GM06990 (cell line): Measurements from ENCODE around the gene KLHL29.

Source experiments
- DNase-seq: peaks from one replicate; pipeline ENCODE4 v3.0.0-alpha.2; 2011; ENCODE audit not compliant: insufficient read length; ENCODE audit errors: extremely low read depth
- H3K27me3 ChIP-seq: replicated peaks from 2 replicates; pipeline ENCODE4 v1.6.0; 2011; ENCODE audit warnings: low read length; ENCODE audit not compliant: control insufficient read depth, insufficient read depth
- H3K36me3 ChIP-seq: 2 replicates; pipeline ENCODE4 v1.5.1; 2011; ENCODE audit warnings: low read length; ENCODE audit not compliant: control insufficient read depth, insufficient read depth
- H3K4me3 ChIP-seq: replicated peaks from 2 replicates; pipeline ENCODE4 v1.5.1; 2011; ENCODE audit warnings: low read depth, mild to moderate bottlenecking, control low read depth, low read length
- TF ChIP-seq, protein P1 (sequence below): IDR thresholded peaks from 2 replicates; pipeline ENCODE4 v1.5.1; 2011; ENCODE audit warnings: low read length, control low read depth, mild to moderate bottlenecking, inconsistent platforms; ENCODE audit not compliant: insufficient read depth, poor library complexity, severe bottlenecking

Gene KLHL29

DNA sequence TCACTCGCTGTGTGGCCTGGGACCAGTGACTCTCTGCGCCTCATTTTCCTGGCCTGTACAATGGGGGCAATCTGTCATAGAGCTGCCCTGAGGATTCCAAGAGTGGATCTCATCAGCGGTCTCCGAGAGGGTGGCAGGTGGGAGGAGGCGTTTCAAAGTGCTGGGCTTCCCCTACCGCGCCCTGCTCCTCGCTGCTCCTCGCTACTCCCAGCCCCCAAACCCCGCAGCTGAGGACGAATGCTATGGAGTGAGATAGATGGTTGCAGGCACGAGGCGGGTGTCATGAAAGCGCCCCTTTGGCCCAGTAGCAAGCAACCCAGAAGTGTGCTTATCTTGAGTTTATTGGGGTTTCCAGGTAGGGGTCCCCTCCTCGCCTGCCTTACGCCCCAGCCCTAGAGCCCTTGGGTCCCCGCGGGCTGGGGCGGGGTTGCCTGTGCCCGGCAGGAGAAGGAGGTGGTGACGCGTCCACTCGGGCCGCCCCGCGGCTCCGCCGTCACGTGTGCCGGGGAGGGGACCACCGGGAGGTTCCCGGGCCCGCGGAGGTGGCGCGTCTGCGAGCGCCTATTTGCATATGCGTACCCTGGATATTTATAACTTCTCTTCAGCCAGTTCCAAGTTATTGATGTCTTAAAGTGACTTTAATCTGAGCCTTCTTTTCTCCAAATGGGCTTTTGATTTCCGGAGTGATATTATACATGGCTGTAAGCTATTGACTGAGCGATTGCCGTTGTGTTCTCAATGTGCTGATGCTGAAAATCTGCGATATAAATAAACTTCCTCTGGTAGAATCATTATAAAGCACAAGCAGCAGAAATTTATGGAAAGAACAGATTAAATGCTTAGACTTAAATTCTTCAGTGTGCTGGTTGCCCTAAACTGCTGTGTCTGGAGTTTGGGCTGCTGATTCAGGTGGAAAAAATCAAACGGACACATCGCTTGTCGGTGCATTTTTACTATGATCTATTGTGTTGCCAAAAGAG, 278.3 kb downstream of the KLHL29 start:
- TF ChIP-seq, protein P1, sequence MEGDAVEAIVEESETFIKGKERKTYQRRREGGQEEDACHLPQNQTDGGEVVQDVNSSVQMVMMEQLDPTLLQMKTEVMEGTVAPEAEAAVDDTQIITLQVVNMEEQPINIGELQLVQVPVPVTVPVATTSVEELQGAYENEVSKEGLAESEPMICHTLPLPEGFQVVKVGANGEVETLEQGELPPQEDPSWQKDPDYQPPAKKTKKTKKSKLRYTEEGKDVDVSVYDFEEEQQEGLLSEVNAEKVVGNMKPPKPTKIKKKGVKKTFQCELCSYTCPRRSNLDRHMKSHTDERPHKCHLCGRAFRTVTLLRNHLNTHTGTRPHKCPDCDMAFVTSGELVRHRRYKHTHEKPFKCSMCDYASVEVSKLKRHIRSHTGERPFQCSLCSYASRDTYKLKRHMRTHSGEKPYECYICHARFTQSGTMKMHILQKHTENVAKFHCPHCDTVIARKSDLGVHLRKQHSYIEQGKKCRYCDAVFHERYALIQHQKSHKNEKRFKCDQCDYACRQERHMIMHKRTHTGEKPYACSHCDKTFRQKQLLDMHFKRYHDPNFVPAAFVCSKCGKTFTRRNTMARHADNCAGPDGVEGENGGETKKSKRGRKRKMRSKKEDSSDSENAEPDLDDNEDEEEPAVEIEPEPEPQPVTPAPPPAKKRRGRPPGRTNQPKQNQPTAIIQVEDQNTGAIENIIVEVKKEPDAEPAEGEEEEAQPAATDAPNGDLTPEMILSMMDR: no peak
- no peaks in the 10 kb centered on the region for H3K27me3 ChIP-seq
- H3K4me3 ChIP-seq: no peak overlapping the region

DNA sequence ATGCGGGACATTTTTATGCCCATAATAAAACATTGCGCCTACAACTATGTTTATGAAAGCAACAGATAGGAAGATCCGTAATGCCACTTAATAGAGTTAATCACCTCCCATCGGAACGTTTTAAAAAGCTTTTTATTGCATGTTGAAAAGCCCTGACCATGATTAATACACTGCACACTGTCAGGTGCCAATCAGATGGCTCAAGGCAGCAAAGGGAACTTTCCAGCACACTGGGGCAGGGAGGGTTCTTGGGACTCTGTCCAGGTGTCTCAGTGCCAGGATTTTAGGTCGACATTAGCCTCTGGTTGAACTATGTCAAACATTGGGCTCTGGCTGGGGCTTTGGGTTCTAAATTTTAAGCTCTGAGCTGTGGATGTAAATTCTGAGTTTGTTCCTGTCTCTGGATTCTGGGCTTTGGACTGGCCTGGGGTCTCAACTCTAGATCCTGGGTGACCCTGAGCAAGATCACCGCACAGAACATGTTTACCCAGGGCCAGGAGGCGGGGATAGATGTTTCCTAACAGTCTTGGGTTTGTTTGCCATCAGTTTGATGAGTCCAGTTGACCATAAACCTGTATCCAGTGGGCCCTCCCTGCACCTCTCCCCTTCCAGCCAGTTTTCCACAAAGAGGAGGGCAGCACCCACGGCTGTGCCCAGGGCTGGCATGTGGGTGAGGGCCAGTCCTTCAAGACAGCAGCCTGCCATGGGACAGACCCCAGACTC, 279.2 kb downstream of the KLHL29 start:
- H3K4me3 ChIP-seq: no peak overlapping the region
- TF ChIP-seq, protein P1: no peak
- DNase-seq: no peak
- H3K27me3 ChIP-seq: no peaks in the 10 kb centered on the region
- no peaks in the 10 kb centered on the region for H3K36me3 ChIP-seq

More for the DNA sequence above, 278.3 kb downstream of the KLHL29 start:
- DNase-seq: no peak
- no peaks in the 10 kb centered on the region for H3K36me3 ChIP-seq

DNA sequence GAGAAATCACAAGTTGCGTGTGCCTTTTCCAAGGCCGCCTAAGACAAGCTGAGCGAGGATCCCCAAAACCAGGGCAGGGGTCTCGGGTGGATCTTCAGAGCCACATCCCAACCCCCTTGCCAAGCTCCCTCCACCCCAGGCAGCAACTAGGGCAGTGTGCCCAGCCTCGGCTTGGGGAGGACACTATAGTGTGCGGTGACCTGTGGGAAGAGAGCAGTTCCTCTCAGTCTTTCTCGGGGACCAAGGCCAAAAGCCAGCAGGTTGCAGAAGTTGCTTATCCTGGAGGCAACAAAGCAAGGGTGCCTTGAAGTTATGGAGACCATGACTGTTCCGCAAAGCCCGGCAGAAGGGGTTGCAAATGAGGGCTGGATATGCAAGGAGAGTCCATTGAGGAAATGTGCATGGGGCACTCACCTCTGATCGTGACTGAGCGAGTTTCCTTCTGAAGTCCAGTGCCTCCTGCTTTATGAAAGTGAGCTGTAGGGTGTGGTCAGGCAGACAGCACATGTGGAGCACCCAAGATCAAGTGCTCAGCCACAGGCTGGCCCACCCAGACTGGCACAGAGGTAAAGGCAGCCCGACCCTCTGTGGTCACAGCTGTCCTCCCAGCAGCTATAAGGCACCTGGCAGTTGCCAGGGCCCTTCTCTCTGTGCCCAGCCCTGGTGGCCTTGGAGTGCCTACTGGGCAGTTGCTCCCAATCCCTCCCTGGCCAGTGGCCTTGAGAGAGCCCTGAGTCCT, 281.4 kb downstream of the KLHL29 start:
- H3K4me3 ChIP-seq: no peak overlapping the region
- DNase-seq: no peak
- H3K27me3 ChIP-seq: no peaks in the 10 kb centered on the region
- H3K36me3 ChIP-seq: no peaks in the 10 kb centered on the region
- TF ChIP-seq, protein P1: no peak

DNA sequence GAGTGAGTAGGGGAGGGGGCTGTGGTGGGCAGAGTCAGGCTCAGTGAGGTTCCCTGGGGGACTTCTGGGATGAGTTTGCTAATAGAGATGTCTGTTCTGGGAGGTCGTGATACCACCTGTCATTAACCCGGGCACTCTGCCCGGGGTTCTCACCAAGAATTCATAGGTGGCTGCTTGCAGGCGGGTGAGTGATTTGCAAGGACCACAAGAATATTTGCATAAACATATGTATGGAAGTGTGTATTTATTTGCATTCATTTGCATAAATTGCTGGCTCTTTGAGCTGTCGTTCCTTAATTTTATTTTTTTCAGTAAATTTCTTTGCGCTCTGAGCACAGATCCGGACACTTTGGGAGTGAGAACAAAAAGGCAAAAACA, 282.0 kb downstream of the KLHL29 start:
- H3K27me3 ChIP-seq: no peaks in the 10 kb centered on the region
- TF ChIP-seq, protein P1: no peak
- no peak for DNase-seq
- H3K4me3 ChIP-seq: no peak overlapping the region
- no peaks in the 10 kb centered on the region for H3K36me3 ChIP-seq

DNA sequence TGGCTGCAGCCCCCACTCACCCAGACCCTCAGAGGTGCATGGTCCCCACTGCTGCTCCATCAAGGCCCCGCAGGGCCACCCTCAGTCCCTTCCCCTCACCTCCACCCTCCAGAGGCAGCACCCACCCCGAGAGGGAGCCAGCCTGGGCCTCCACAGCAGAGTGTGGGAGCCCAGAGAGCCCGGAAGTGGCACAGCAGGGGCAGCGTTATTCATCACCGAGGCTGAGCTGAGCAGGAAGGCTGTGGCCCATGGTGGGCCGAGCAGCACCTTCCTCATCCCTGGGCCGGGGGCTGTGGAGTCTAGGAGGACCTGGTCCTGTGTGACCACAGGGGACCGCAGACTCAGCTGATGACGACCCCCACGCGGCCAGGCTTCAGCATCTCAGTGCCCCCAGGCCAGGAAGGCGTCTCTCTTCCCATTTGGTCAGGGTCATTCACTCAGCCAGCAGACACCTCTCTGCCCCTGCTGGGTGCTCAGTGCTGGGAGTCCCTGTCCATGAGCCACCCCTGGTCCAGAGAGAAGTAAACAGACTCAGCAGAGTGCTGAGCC, 283.9 kb downstream of the KLHL29 start:
- Histone ChIP-seq H3K36me3 (no peaks in the 10 kb centered on the region), H3K4me3 (no peak overlapping the region), H3K27me3 (no peaks in the 10 kb centered on the region)
- TF ChIP-seq, protein P1: no peak
- no peak for DNase-seq
